ENCODE measurements around the gene PACS1. TPM values are rescaled to one million over a fixed set of nuclear protein-coding genes. Genes with fewer than 3 reads are reported as not detected.
A peak's percentile ranks its signal among the peaks of the same experiment; 100 is the strongest.

Gene PACS1
- total RNA-seq, 5 donors from 2014 or later (not counting 1 experiment from before 2014, with no cell fraction given), result 222 to 268 (median 236) TPM

DNA sequence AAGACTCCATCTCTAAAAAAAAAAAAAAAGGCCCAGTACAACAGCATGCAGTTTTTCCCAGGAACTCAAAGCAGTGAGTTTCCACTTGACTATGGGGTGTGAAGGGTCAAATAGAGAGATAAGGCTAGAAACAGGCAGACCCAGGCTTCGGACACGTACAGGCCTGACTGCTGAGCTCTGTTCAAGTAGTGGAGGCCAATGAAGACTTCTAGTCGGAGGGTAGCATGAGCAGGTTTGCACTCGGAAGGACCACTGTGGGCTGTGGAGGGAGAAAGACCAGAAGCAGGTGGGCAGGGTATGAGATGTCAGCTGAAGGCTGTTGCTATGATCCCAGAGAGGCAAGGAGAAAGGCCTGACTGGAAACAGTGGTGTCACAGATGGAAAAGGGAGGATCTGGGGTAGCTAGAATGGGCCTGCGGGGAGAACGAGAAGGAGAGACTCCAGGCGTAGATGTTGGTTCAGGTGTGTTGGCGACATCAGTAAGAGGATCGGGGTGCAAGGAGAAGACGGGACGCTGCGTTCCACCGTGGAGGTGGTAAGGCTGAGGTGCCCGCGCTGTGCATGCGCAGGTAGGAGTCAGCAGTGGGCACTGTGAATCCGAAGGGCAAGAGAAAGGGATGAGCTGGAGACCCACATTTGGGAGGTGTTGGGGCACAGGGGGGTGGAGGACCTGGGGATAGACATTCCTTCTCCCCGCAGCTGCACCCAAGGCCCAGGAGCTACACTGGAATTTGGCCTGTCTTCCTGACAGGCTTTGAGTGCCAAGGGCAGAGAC is 149.0 kb downstream of the PACS1 start:
- peak overlapping the region in 1 of 2 donors; percentile 9 for H3K27ac Mint-ChIP-seq
- peaks cover 51% of the 10 kb centered on the region for H3K36me3 Mint-ChIP-seq
- CTCF ChIA-PET, result no interaction called here
- Histone ChIP-seq H3K27me3 (replicated peaks in 1 of 2; ENCODE audit: control insufficient read depth in 2 of 2, extremely low read depth in 1 of 2, insufficient read depth in 2 of 2, low read length in 1 of 2) (no peaks in the 10 kb centered on the region), H3K36me3 (ENCODE audit: control insufficient read depth in 2 of 2, extremely low read depth in 1 of 2, insufficient read depth in 1 of 2, low read length in 1 of 2) (peaks cover 30 to 74% of the 10 kb centered on the region in 2 donors), H3K9me3 (no peaks in the 10 kb centered on the region), H3K27ac (ENCODE audit: low read length) (no peak overlapping the region), H3K4me3 (ENCODE audit: control insufficient read depth in 1 of 2, extremely low read depth in 1 of 2, low read length in 1 of 2) (no peak overlapping the region), H3K4me1 (ENCODE audit: control insufficient read depth in 1 of 2, extremely low read depth in 1 of 2, insufficient read depth in 2 of 2, low read length in 2 of 2) (peaks cover 2 to 13% of the 10 kb centered on the region in 2 experiments)
- ATAC-seq (replicated peaks in 1 of 4) (no peak), DNase-seq (no peak)
- H3K4me3 Mint-ChIP-seq, result no peak overlapping the region
- H3K9me3 Mint-ChIP-seq, result no peaks in the 10 kb centered on the region
- 96% methylated on average over 15 of the region's 18 CpGs for WGBS (ENCODE audit: insufficient coverage)
- POLR2A ChIA-PET, result no interaction called here
- no peaks in the 10 kb centered on the region for H3K27me3 Mint-ChIP-seq
- H3K4me1 Mint-ChIP-seq, result peaks cover 11 to 20% (median 14%) of the 10 kb centered on the region in 3 donors

DNA sequence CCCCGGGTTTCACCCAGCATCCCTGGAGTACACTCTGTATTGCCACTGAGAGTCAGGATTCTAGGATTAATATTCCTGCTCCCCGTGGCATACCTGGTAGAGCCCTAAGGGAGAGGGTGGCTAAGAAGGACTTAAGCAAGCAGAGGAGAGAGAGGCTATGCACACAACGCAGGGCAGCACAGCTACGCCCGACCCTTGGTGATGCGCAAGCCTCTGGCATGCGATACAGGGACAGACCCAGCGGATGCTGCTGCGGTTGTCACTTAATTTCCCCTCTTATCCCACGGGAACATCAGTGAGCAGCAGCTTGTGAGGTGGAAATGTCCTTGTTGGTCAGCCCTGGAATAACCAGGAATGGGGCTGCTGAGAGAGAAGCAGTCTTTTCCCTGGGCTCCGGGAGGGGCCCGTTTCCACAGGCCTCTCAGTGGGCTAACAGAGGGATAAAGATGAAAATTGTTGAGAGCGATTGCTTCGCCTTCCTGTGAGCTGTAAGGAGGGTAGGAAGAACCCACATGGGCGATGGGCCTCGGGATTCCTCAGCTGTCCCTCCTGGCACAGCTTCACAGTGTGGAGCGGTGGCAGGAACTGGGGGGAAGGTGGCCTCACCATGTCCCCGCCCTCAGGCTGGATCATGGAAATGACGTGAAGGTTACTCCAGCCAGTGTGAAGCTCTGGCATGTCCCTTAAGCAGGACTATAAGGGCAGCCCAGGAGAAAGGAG is 149.9 kb downstream of the PACS1 start:
- H3K27me3 Mint-ChIP-seq, result no peaks in the 10 kb centered on the region
- no peaks in the 10 kb centered on the region for H3K9me3 Mint-ChIP-seq
- CTCF ChIA-PET, result no interaction called here
- ATAC-seq (replicated peaks in 1 of 4) (no peak), DNase-seq (no peak)
- Histone ChIP-seq H3K27ac (ENCODE audit: low read length) (no peak overlapping the region), H3K36me3 (ENCODE audit: control insufficient read depth in 2 of 2, extremely low read depth in 1 of 2, insufficient read depth in 1 of 2, low read length in 1 of 2) (peaks cover 30 to 83% of the 10 kb centered on the region in 2 donors), H3K9me3 (no peaks in the 10 kb centered on the region), H3K4me3 (ENCODE audit: control insufficient read depth in 1 of 2, extremely low read depth in 1 of 2, low read length in 1 of 2) (no peak overlapping the region), H3K27me3 (replicated peaks in 1 of 2; ENCODE audit: control insufficient read depth in 2 of 2, extremely low read depth in 1 of 2, insufficient read depth in 2 of 2, low read length in 1 of 2) (no peaks in the 10 kb centered on the region), H3K4me1 (ENCODE audit: control insufficient read depth in 1 of 2, extremely low read depth in 1 of 2, insufficient read depth in 2 of 2, low read length in 2 of 2) (peaks cover 2 to 13% of the 10 kb centered on the region in 2 experiments)
- H3K4me1 Mint-ChIP-seq, result peaks cover 11 to 20% (median 14%) of the 10 kb centered on the region in 3 donors
- POLR2A ChIA-PET, result no interaction called here
- WGBS (ENCODE audit: insufficient coverage), result 98% methylated on average over 10 of the region's 19 CpGs
- no peak overlapping the region for H3K27ac Mint-ChIP-seq
- no peak overlapping the region for H3K4me3 Mint-ChIP-seq
- H3K36me3 Mint-ChIP-seq, result peaks cover 52% of the 10 kb centered on the region

GRCh38 chr11:66220566-66220935 is 150.5 kb downstream of the PACS1 start:
- 93% methylated on average over 2 of the region's 6 CpGs for WGBS (ENCODE audit: insufficient coverage)
- Histone ChIP-seq H3K27ac (ENCODE audit: low read length) (no peak overlapping the region), H3K4me1 (ENCODE audit: control insufficient read depth in 1 of 2, extremely low read depth in 1 of 2, insufficient read depth in 2 of 2, low read length in 2 of 2) (peaks cover 2 to 13% of the 10 kb centered on the region in 2 experiments), H3K27me3 (replicated peaks in 1 of 2; ENCODE audit: control insufficient read depth in 2 of 2, extremely low read depth in 1 of 2, insufficient read depth in 2 of 2, low read length in 1 of 2) (no peaks in the 10 kb centered on the region), H3K4me3 (ENCODE audit: control insufficient read depth in 1 of 2, extremely low read depth in 1 of 2, low read length in 1 of 2) (no peak overlapping the region), H3K9me3 (no peaks in the 10 kb centered on the region), H3K36me3 (ENCODE audit: control insufficient read depth in 2 of 2, extremely low read depth in 1 of 2, insufficient read depth in 1 of 2, low read length in 1 of 2) (peaks cover 30 to 83% of the 10 kb centered on the region in 2 donors)
- POLR2A ChIA-PET, result no interaction called here
- CTCF ChIA-PET, result no interaction called here
- no peak for ATAC-seq (replicated peaks in 1 of 4)
- no peaks in the 10 kb centered on the region for H3K9me3 Mint-ChIP-seq
- H3K36me3 Mint-ChIP-seq, result peaks cover 54% of the 10 kb centered on the region
- H3K27ac Mint-ChIP-seq, result peak overlapping the region in 1 of 2 donors; percentile 80
- no peak for DNase-seq
- no peaks in the 10 kb centered on the region for H3K27me3 Mint-ChIP-seq
- peaks cover 11 to 20% (median 14%) of the 10 kb centered on the region in 3 donors for H3K4me1 Mint-ChIP-seq
- no peak overlapping the region for H3K4me3 Mint-ChIP-seq

- Histone ChIP-seq H3K4me3 (ENCODE audit: control insufficient read depth in 1 of 2, extremely low read depth in 1 of 2, low read length in 1 of 2) (no peak overlapping the region), H3K27ac (ENCODE audit: low read length) (no peak overlapping the region), H3K9me3 (no peaks in the 10 kb centered on the region), H3K4me1 (ENCODE audit: control insufficient read depth in 1 of 2, extremely low read depth in 1 of 2, insufficient read depth in 2 of 2, low read length in 2 of 2) (peaks cover 2 to 13% of the 10 kb centered on the region in 2 experiments), H3K36me3 (ENCODE audit: control insufficient read depth in 2 of 2, extremely low read depth in 1 of 2, insufficient read depth in 1 of 2, low read length in 1 of 2) (peaks cover 30 to 84% of the 10 kb centered on the region in 2 donors), H3K27me3 (replicated peaks in 1 of 2; ENCODE audit: control insufficient read depth in 2 of 2, extremely low read depth in 1 of 2, insufficient read depth in 2 of 2, low read length in 1 of 2) (no peaks in the 10 kb centered on the region)
- CTCF ChIA-PET, result interaction anchor here in 1 of 2 donors (0.5 kb wide), 1 partner anchor 165 kb away, joined by 4 read pairs; no protein-coding TSS in a partner anchor
- 99% methylated on average over 11 of the region's 13 CpGs for WGBS (ENCODE audit: insufficient coverage)
- Mint-ChIP-seq H3K9me3 (no peaks in the 10 kb centered on the region), H3K27me3 (no peaks in the 10 kb centered on the region), H3K27ac (peak overlapping the region; percentile 23 to 80), H3K4me3 (no peak overlapping the region), H3K36me3 (peaks cover 52% of the 10 kb centered on the region), H3K4me1 (peaks cover 11 to 20% (median 14%) of the 10 kb centered on the region in 3 donors)
- no peak for ATAC-seq (replicated peaks in 1 of 4)
- POLR2A ChIA-PET, result no interaction called here
- no peak for DNase-seq
These were observed 150.9 kb downstream of the PACS1 start for GRCh38 chr11:66221012-66221411.

DNA sequence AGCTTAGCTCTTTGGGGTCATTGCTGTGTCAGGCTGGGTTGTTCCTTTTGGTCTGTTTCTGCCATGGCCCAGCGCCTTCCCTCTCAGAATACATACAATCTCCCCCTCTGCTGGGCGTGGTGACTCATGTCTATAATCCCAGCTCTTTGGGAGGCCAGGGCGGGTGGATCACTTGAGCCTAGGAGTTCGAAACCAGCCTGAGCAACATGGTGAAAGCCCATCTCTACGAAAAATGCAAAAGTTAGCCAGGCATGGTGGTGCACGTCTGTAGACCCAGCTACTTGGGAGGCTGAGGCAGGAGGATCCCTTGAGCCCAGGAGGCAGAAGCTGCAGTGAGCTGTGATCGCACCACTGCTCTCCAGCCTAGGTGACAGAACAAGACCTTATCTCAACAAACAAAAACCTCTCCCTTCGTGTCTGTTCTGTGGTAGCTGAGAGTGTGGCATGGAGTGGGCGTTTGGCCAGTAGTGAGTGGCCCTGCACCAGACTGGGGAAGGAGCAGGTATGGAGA is 151.7 kb downstream of the PACS1 start:
- Histone ChIP-seq H3K9me3 (no peaks in the 10 kb centered on the region), H3K36me3 (ENCODE audit: control insufficient read depth in 2 of 2, extremely low read depth in 1 of 2, insufficient read depth in 1 of 2, low read length in 1 of 2) (peaks cover 26 to 76% of the 10 kb centered on the region in 2 donors), H3K4me3 (ENCODE audit: control insufficient read depth in 1 of 2, extremely low read depth in 1 of 2, low read length in 1 of 2) (no peak overlapping the region), H3K4me1 (ENCODE audit: control insufficient read depth in 1 of 2, extremely low read depth in 1 of 2, insufficient read depth in 2 of 2, low read length in 2 of 2) (peaks cover 2 to 13% of the 10 kb centered on the region in 2 experiments), H3K27ac (ENCODE audit: low read length) (peak overlapping the region; percentile 93), H3K27me3 (replicated peaks in 1 of 2; ENCODE audit: control insufficient read depth in 2 of 2, extremely low read depth in 1 of 2, insufficient read depth in 2 of 2, low read length in 1 of 2) (no peaks in the 10 kb centered on the region)
- Mint-ChIP-seq H3K4me1 (peaks cover 11 to 20% (median 14%) of the 10 kb centered on the region in 3 donors), H3K27me3 (no peaks in the 10 kb centered on the region), H3K4me3 (no peak overlapping the region), H3K9me3 (no peaks in the 10 kb centered on the region), H3K36me3 (peaks cover 45% of the 10 kb centered on the region), H3K27ac (peak overlapping the region; percentile 80 to 86)
- DNase-seq, result no peak
- peak in 1 of 4 experiments; percentile 4 for ATAC-seq (replicated peaks in 1 of 4)
- WGBS (ENCODE audit: insufficient coverage), result 89% methylated on average over 5 of the region's 9 CpGs
- CTCF ChIA-PET, result interaction anchor here (0.5 to 1.4 kb wide), 7 partner anchors 37 to 362 kb away, joined by 3 to 9 read pairs (median 4); partner anchors contain the start of genes MUS81 (in 1 of the 2) and YIF1A (in 1 of the 2)
- POLR2A ChIA-PET, result interaction anchor here in 1 of 2 donors (0.6 kb wide), 1 partner anchor 179 kb away, joined by 6 read pairs; no protein-coding TSS in a partner anchor

Measured in T-cell (primary cell).